Mucosa of rectum (tissue), 2 donors: ENCODE data around the gene TMEM119.
"Not testable (repeated sequence)": the region's sequence is repeated elsewhere in the genome, so short reads cannot be mapped to it uniquely, and the experiment has no call there.

Source experiments
- H3K27ac ChIP-seq, 2 donors: one replicate each; pipeline ENCODE4 v1.7.0; 2013; ENCODE audit warnings: inconsistent platforms in 2 of 2, low read depth in 2 of 2, low read length in 2 of 2
- H3K27me3 ChIP-seq, 2 donors: one replicate each; pipeline ENCODE4 v1.7.0; 2013; ENCODE audit warnings: low read length in 2 of 2; ENCODE audit not compliant: control insufficient read depth in 2 of 2, insufficient read depth in 2 of 2
- H3K36me3 ChIP-seq, 2 donors: one replicate each; pipeline ENCODE4 v1.7.0; 2013; ENCODE audit warnings: low read length in 2 of 2; ENCODE audit not compliant: control insufficient read depth in 2 of 2, insufficient read depth in 2 of 2
- H3K4me1 ChIP-seq, 2 donors: one replicate each; pipeline ENCODE4 v1.7.0; 2013; ENCODE audit warnings: low read length in 2 of 2, mild to moderate bottlenecking in 1 of 2; ENCODE audit not compliant: control insufficient read depth in 2 of 2, insufficient read depth in 2 of 2
- H3K4me3 ChIP-seq, 2 donors: one replicate each; pipeline ENCODE4 v1.7.0; 2013; ENCODE audit warnings: low read length in 2 of 2
- H3K9ac ChIP-seq, 2 donors: one replicate each; pipeline ENCODE4 v1.7.0; 2013; ENCODE audit warnings: low read length in 2 of 2, low read depth in 1 of 2, mild to moderate bottlenecking in 1 of 2
- H3K9me3 ChIP-seq, 2 donors: one replicate each; pipeline ENCODE4 v1.7.0; 2013; ENCODE audit warnings: low read length in 2 of 2; ENCODE audit not compliant: control insufficient read depth in 2 of 2
- donor health status: healthy.
- donor health status: Normal muscosa, but diverticular disease.

TMEM119 gene

DNA sequence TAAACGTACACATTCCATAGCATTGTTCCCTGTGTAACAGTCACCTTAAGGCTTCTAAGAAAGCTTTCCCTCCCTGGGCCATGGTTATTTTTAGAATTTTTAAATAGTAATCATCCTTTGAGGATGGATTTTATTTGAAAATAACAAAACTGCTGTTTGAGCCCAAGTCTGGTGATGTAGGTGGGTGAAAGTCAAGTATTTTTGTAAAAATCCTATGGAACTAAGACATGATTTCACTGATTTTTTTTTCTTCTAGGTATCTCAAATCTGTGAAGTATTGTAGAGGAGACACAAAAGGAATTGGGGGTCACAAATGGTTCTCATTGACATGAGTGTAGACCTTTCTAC lies 34.1 kb downstream of the TMEM119 start:
- Histone ChIP-seq H3K27ac (peak overlapping the region in 1 of 2 donors; percentile 88), H3K36me3 (peaks cover 44% of the 10 kb centered on the region in 2 donors), H3K9me3 (no peaks in the 10 kb centered on the region), H3K4me3 (peak overlapping the region; percentile 82 to 94), H3K27me3 (no peaks in the 10 kb centered on the region), H3K4me1 (peaks cover 27 to 44% of the 10 kb centered on the region in 2 donors), H3K9ac (peak overlapping the region; percentile 86 to 92)

DNA sequence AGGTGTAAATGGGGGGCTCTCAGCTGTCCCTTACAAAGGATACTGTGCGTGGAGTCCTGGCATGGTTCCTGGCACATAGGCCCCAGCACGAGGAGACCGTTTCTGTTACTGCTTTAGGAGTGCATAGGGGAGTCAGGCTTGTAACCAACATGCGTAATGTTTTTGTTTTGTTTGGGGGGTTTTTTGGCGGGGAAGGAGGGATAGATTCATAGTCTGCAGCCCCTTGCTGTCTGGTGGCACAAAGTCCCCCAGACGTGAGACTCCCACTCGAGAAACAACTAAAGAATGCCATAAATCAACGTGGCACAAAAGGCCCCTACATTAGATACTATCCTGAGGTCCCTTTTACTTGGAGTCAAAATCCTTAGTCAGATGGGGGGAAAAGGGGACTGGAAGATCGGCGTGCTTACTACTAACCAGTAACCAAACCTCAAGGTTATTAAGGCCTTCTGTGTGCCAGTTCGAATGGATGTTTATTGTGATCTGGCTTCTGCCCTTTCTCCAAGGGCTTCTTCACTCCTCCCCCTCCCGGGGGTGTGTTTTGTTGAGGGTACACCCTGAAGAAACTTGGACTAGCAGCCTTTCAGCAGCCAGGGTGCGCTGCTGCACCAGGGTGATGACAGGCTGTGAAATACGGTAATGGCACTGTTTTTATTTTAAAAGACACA lies 34.6 kb downstream of the TMEM119 start:
- peaks cover 39% of the 10 kb centered on the region in 2 donors for H3K36me3 ChIP-seq
- no peaks in the 10 kb centered on the region for H3K9me3 ChIP-seq
- peak overlapping the region; percentile 88 for H3K27ac ChIP-seq
- H3K4me1 ChIP-seq, result peaks cover 28 to 43% of the 10 kb centered on the region in 2 donors
- no peaks in the 10 kb centered on the region for H3K27me3 ChIP-seq
- peak overlapping the region; percentile 82 to 94 for H3K4me3 ChIP-seq
- H3K9ac ChIP-seq, result peak overlapping the region; percentile 86 to 92

DNA sequence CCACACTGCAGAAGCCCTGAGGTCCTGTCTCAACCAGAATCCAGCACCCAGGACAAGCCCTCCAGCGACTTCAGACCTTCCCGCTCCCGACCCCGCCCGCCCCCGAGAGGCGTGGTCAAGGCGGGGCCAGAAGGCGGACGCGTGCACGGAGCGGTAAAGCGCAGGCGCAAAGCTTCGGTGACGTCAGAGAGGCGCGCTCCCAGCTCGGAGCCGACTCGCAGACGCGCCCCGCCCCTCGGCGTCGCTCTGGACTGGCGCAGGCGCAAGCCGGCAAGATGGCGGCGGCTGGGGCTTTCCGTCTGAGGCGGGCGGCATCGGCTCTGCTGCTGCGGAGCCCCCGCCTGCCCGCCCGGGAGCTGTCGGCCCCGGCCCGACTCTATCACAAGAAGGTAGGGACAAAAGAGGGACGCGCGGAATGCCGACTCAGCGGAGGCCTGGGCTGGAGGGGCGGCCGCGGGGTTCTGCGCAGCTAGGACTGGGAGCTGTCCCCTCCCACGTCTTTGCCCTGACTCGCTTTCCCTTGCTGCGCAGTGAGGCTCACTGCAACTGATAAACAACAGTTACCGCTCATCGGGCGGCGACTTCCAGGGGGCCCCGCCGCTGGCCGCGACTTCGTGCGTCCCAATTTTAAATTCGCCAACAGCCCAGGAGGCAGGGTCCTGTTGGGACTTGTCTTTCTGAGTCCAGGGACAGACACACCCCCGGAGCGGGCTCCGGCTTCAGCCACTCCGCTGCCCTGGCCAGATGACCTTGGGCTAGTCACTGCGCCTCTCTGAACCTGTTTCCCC lies 35.3 kb downstream of the TMEM119 start, which contains the start of gene ISCU:
ISCU (plus strand) TSS at position 249 of the 788 bp plus-strand sequence; CDS start at position 276, 27 bp downstream.
- peak within 1 kb of the TSS; percentile 98 to 99 for H3K4me3 ChIP-seq
- peak within 1 kb of the TSS; percentile 92 to 97 for H3K9ac ChIP-seq
- peak within 1 kb of the TSS; percentile 88 for H3K27ac ChIP-seq
- no peaks in the 10 kb centered on the region for H3K27me3 ChIP-seq
- H3K4me1 ChIP-seq, result peaks cover 27 to 41% of the 10 kb centered on the region in 2 donors
- no peaks in the 10 kb centered on the region for H3K9me3 ChIP-seq
- peaks cover 31 to 33% of the 10 kb centered on the region in 2 donors for H3K36me3 ChIP-seq

DNA sequence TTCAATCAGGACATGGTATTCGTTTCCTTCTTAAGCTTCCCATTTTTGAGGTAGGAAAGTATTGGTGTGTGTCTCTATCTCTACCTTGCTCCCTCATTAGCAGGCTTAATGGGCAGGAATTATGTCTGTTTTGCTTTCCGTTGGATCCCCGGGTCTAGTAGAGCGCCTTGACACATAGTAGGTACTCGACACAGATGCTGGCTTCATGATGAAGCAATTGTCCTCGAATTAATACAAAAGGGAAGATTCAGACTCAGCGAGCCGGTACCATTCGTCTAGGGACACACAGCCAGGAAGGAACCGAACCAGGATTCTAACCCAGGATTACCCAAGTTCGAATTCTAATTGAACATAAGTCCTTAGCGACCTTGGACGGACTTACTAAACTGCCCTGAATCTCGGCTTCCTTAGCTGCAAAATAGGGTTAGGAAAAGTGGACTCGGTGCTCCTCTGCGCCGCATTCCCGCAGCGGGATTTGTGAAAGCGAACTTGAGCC lies 36.0 kb downstream of the TMEM119 start:
- Histone ChIP-seq H3K27ac (peak overlapping the region; percentile 83 to 85), H3K27me3 (no peaks in the 10 kb centered on the region), H3K4me1 (peaks cover 27 to 39% of the 10 kb centered on the region in 2 donors), H3K4me3 (peak overlapping the region; percentile 98 to 99), H3K36me3 (peaks cover 25 to 29% of the 10 kb centered on the region in 2 donors), H3K9me3 (no peaks in the 10 kb centered on the region), H3K9ac (peak overlapping the region; percentile 91 to 97)

DNA sequence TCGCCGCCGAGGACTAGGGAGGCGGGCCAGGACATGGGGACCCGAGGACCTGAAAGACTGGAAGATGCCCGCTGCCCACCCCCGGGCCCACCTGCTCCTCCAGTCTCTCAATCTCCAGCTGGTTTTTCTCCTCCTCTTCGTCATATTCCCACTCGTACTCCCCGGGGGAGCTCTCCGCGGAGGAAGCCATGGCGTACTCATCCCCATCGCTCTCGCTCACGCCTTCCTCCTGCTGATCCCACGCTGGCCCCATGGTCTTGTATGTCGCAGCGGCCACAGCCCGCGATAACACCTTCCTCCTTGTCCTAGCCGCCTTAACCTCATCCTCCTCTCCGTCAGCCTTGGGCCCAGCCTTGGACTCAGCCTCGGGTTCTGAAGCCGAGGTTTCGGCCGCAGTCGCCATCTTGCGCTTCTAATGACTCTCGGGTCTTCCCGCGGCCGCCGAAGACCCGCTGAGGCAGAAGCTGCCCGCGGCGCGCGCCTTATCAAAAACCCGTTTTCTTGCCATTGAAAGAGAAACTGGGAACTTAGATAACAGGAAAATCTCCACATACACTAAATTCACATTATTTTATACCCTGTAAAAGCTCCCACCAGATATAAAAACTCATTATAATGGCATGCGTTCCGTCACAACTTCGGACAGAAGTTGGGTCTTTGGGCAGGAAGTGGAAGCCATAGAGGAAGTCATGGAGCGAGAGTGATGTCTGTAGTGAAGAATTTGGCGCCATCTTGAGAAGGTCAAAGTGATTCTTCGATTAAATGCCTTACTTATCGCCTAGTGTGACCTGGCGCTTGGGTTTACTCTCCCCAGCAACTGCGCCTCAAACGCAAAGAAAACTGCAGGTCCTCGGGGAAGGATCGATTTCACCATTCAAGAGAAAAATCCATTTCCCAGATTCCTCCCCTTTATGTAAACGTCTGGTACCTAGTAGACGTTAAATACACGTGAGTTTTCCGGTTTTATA lies 36.8 kb downstream of the TMEM119 start, which contains the start of gene SART3:
SART3 (minus strand) TSS at position 422 of the 968 bp plus-strand sequence; CDS start at position 403, 19 bp downstream.
- Histone ChIP-seq H3K9me3 (no peaks in the 10 kb centered on the region), H3K27ac (peak within 1 kb of the TSS; percentile 83 to 85), H3K9ac (peak within 1 kb of the TSS; percentile 91 to 97), H3K27me3 (no peaks in the 10 kb centered on the region), H3K4me1 (peaks cover 25 to 33% of the 10 kb centered on the region in 2 donors), H3K36me3 (peaks cover 16 to 23% of the 10 kb centered on the region in 2 donors), H3K4me3 (peak within 1 kb of the TSS; percentile 98 to 99)

DNA sequence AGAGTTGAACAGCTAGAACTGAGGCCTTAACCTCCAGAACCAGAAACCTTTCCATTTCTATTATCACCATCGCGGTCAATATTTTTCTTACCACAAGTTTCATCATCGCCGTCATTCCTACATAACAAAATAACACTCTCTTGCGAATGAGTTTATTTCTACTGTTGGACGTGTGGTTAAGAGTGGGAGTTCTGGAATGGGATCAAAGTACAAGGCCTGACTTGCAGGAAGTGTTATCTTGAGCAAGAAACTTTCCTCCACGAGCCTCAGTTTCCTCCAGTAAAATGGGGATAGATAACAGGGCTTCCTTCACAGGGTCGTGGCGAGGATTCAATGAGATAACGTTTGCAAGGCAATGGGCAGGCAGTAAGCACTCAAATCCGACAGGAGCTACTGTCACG lies 37.6 kb downstream of the TMEM119 start:
- H3K9ac ChIP-seq, result peak overlapping the region; percentile 91 to 97
- no peaks in the 10 kb centered on the region for H3K27me3 ChIP-seq
- peak overlapping the region; percentile 98 to 99 for H3K4me3 ChIP-seq
- H3K4me1 ChIP-seq, result peaks cover 22 to 31% of the 10 kb centered on the region in 2 donors
- H3K9me3 ChIP-seq, result no peaks in the 10 kb centered on the region
- peak overlapping the region; percentile 83 to 85 for H3K27ac ChIP-seq
- H3K36me3 ChIP-seq, result peaks cover 13 to 20% of the 10 kb centered on the region in 2 donors

DNA sequence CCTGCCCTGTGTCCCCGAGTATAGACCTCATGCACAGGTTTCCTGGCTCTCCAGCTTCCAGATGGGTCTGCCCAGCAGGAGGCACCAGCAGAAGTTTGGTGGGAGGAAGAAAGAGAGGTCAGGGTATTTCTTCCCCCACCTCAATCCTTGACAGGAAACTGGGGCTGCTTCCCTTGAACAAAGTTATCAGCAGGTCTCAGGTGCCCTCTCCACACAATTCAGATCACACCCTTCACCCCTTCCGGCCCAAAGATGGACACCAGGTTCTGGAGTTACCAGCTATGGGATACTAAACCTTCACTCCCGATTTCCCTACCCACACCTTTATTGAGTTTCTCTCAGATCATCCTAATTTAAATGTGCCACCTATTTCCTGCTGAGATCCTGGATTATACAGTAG lies 38.1 kb downstream of the TMEM119 start:
- H3K4me1 ChIP-seq, result peaks cover 22 to 31% of the 10 kb centered on the region in 2 donors
- peak overlapping the region; percentile 98 to 99 for H3K4me3 ChIP-seq
- H3K36me3 ChIP-seq, result peaks cover 8 to 14% of the 10 kb centered on the region in 2 donors
- no peaks in the 10 kb centered on the region for H3K27me3 ChIP-seq
- no peak overlapping the region for H3K27ac ChIP-seq
- H3K9ac ChIP-seq, result peak overlapping the region; percentile 91 to 97
- no peaks in the 10 kb centered on the region for H3K9me3 ChIP-seq

DNA sequence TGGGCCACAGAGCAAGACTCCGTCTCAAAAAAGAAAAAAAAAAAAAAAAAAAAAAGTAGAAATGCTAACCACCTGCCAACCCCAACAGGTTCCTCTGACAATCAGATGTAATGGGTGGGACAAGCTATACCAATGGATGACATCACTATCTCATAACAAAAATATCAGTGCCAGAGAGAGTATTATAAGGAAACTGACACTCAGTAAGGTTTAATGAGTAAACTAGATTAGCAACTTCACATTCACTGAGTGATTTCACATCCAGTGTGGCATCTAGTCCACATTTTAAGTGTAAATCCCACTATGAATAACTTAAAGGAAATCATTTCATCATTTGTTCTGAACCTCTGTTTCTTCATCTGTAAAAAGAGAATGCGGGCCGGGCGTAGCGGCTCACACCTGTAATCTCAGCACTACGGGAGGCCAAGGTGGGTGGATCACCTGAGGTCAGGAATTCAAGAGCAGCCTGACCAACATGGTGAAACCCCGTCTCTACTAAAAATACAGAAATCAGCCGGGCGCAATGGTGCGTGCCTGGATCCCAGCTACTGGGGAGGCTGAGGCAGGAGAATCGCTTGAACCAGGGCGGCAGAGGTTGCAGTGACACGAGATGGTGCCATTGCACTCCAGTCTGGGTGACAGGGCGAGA lies 38.8 kb downstream of the TMEM119 start:
- no peaks in the 10 kb centered on the region for H3K27me3 ChIP-seq
- H3K4me3 ChIP-seq, result peak overlapping the region; percentile 98 to 99
- H3K4me1 ChIP-seq, result peaks cover 22 to 31% of the 10 kb centered on the region in 2 donors
- no peak overlapping the region for H3K9ac ChIP-seq
- H3K9me3 ChIP-seq, result no peaks in the 10 kb centered on the region
- no peak overlapping the region for H3K27ac ChIP-seq
- H3K36me3 ChIP-seq, result peaks cover 2 to 8% of the 10 kb centered on the region in 2 donors

DNA sequence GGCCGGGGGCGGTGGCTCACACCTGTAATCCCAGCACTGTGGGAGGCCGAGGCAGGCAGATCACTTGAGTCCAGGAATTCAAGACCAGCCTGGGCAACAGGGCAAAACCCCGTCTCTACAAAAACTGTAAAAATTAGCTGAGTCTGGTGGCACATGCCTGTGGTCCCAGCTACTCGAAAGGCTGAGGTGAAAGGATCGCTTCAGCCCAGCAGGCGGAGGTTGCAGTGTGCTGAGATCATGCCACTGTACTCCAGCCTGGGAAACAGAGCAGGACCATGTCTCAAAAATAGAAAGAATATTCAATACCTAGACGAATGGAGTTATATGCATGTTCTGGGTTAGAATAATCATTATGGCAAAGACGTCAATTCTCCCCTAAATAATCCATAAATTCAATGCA lies 42.5 kb downstream of the TMEM119 start:
- not testable (repeated sequence) for H3K4me3 ChIP-seq, H3K9ac ChIP-seq
- H3K4me1 ChIP-seq, result peaks cover 16 to 18% of the 10 kb centered on the region in 2 donors

More for the DNA sequence above, 42.5 kb downstream of the TMEM119 start:
- not testable (repeated sequence) for H3K9me3 ChIP-seq, H3K27ac ChIP-seq, H3K27me3 ChIP-seq, H3K36me3 ChIP-seq
